Ureter (tissue), 1 donor: ENCODE data around the gene PLA2G6. TPM values are rescaled to one million over a fixed set of nuclear protein-coding genes. Genes with fewer than 3 reads are reported as not detected.
"Not testable (repeated sequence)": the region's sequence is repeated elsewhere in the genome, so short reads cannot be mapped to it uniquely, and the experiment has no call there.

Source experiments
- DNase-seq: peaks from one replicate; pipeline ENCODE4 v3.0.0-alpha.2; 2020; ENCODE audit warnings: low spot score
- total RNA-seq: library from RNA; stranded (reverse); gene quantifications from one replicate; pipeline ENCODE4 v1.2.4, GENCODE V29; 2023
- donor health status: DM: yes; HTN: yes; CAD: no.

The PLA2G6 gene
- total RNA-seq, 1 donor from 2014 or later, result 56.4 TPM

DNA sequence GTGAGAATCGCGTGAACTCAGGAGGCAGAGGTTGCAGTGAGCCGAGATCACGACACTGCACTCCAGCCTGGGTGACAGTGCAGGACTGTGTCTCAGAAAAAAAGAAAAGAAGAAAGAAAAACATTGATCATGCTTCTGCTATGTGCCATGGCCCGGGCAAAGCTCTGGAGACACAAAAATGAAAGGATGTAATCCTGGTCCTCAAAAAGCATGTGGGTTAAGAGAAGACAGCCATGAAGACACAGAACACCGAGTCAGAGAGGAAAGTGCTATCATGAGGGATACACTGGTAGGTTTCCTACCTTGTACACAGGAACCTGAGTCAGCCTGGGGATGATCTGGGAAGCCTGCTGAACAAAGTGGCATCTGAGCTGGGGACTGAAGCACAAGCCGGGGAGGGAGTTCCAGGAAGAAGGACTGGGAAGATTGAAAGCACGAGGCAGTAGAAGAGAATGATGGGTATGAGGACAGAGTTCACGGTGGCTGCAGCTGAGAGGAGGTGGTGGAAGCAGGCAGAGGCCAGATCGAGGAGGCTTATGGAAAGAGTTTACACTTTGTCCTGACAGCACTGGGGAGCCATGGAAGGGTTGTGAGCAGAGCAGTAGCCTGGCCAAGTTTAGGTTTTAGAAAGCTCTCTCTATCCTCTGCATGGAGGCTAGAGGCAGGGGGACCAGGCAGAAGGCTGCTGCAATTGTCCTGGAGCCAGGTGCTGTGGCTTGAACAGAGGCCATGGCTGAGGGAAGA, 10.3 kb upstream of the PLA2G6 start:
- no peak for DNase-seq

DNA sequence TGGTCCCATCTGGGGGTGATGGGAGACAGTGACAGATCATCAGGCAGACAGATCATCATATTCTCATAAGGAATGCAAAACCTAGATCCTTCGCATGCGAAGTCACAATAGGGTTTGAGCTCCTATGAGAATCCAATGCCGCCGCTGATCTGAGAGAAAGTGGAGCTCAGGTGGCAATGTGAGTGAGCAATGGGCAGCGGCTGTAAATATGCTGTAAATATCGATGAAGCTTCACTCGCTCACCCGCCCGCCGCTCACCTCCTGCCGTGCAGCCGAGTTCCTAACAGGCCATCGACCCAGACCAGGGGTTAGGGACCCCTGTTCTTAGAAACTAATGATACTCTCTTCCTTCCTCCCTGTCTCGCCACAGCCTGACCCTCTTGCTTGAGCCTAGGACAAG, 9.4 kb upstream of the PLA2G6 start:
- no peak for DNase-seq

DNA sequence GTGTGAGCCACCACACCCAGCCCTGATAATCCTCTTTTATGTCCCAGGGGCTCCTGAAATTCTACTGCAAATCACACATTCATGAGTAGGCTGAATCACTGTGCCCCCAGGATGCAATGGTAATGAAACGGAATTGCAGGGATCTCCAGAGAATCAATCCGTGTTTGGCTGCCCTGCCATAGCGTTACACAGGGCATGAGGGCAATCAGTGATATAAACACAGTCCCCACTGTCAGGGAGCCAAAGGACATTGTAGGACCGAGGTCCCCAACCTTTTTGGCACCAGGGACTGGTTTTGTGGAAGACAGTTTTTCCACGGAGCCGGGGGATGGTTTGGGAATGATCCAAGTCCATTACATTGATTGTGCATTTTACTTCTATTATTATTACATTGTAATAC, 9.0 kb upstream of the PLA2G6 start:
- no peak for DNase-seq

- DNase-seq, result no peak
These were observed 7.5 kb upstream of the PLA2G6 start for GRCh38 chr22:38189104-38189503.

- no peak for DNase-seq
These were observed 6.0 kb upstream of the PLA2G6 start for GRCh38 chr22:38187413-38188212.

DNA sequence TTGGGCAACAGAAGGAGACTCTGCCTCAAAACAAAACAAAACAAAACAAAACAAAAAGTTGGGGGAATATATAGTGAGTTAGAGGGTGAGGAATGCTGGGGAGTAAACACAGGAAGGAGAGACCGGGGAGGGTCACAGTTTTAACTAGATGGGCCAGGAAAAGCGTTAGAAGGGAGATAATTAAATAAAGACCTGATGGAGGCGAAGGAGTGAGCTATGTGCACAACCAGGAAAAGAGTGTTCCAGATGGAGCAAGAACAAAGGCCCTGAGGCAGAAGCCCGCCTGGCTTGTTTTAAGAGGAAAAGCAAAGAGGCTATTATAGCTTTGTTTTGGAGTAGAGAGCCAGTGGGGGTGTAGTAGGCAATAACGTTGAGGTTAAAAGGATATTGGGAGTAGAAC, 4.8 kb upstream of the PLA2G6 start:
- DNase-seq, result no peak

DNA sequence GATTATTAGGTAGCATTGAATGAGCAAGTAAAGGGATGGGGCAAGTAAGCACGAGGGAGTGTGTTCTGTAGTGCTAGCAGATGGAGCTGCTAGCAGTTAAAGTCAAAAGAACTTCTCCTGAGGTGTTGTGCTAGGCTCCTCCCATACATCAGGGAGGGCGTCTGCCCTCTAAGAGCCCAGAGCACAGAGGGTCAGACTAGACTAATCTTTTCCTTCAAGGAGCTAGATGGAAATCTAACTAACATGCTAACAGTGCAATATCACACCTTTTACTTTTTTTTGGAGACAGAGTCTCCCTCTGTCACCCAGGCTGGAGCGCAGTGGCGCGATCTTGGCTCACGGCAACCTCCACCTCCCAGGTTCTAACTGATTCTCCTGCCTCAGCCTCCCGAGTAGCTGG, 3.2 kb upstream of the PLA2G6 start:
- DNase-seq, result no peak

- peak; percentile 77 for DNase-seq
These were observed 683 bp downstream of the PLA2G6 start for GRCh38 chr22:38180841-38181452.

DNA sequence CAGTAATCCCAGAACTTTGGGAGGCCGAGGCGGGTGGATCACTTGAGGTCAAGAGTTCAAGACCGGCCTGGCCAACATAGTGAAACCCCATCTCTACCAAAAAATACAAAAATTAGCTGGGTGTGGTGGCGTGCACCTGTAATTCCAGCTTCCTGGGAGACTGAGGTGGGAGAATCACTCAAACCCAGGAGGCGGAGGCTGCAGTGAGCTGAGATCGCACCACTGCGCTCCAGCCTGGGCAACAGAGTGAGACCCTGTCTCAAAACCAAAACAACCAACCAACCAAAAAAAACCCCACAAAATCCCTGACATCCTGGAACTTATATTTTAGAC, 3.1 kb downstream of the PLA2G6 start:
- not testable (repeated sequence) for DNase-seq

GRCh38 chr22:38177926-38178604, 3.6 kb downstream of the PLA2G6 start:
- DNase-seq, result no peak

- DNase-seq, result not testable (repeated sequence)
These were observed 4.1 kb downstream of the PLA2G6 start for GRCh38 chr22:38177571-38177925.

GRCh38 chr22:38177044-38177443, 4.6 kb downstream of the PLA2G6 start:
- DNase-seq, result no peak

DNA sequence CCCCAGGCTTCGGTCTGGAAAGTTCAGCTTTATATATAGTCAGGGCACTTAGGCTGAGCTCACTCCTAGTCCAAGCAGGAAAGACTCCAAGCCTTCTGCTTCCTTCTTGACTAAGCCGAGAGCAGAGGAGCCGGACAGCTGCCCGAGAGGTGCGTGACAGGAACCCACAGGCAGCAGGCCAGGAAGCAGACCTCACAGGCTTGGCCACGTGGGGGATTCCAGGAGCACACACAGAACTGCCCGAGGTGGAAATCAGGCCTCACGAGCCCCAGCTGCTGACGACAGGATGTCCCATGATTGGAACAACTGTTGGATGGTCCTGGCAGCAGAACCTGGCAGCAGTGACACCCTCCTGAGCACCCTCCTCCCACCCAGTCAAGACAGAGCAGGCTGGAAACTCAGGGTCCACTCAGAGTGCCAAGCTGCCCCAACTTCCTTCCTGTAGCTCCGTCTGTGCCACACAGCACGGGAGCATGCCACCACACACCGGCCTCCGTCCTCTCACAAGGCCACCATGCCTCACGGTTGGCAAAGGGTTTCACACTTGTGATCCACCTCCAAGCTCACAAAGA, 5.4 kb downstream of the PLA2G6 start:
- DNase-seq, result peak; percentile 83

DNA sequence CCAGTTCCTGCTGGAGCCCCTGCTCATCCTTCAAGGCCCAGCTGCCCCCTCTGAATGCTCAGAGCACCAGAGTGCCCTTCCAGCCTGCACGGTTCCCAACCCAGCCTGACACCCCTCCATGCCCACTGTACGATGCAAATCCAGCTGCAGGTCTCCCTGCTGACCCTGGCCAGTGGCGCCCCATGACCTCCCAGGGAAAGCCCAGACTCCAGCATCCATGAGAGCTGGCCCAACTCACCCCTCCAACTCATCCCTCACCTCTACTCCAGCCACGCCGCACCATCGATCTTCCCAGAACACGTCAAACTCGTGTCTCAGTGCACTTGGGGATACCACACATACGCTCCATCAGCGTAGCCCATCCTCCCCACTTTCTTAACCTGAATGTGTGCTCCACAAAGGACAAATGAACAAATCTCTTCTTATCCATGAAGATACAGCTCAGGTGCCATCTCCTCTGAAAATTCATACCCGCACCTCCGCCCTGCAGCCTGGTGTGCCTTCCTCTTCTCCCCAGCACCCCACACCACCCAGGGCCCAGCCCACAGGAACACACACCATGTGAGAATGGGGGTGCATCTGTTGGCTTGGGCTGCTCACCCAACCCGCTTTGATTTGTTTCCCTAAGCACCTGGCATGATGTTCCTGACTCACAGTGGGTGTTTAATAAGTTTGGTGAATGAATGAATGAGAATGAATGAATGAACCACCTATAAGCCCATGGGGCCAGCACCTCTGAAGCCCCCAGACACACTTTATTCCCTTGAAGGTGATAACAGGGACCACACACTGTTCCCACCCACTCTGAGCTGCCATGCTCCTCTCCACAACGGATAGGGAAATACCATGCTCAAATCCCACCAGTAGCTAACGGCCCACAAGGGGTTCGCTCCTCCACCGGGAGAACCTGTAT, 6.2 kb downstream of the PLA2G6 start:
- DNase-seq, result no peak

DNA sequence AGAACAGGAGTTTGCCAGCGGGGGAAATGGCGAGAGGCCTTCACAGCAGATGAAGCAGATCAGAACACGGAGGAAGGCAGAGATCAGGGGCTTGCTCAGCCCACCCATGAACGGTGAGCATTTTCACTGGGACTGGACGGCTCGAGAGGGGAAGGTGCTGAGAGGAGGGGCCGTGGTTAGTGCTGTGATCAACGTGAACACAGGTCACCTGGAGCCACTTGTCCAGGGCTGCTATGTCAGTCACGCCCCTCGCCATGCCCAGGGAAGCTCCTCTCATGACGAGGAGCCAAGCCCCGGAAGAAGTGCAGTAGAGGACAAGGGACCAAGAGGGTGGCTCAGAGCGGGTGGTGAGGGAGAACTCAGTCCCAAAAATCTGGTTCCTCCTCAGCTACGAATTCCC, 7.0 kb downstream of the PLA2G6 start:
- DNase-seq, result no peak

DNA sequence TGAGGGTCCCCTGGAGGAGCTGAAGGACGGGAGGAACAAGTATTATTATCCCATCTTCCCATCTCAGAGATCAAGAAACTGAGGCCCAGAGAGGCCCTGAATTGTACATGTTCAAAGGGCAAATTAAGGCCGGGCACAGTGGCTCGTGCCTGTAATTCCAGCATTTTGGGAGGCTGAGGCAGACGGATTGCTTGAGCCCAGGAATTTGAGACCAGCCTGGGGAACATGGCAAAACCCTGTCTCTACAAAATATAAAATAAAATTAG, 8.1 kb downstream of the PLA2G6 start:
- DNase-seq, result no peak

DNA sequence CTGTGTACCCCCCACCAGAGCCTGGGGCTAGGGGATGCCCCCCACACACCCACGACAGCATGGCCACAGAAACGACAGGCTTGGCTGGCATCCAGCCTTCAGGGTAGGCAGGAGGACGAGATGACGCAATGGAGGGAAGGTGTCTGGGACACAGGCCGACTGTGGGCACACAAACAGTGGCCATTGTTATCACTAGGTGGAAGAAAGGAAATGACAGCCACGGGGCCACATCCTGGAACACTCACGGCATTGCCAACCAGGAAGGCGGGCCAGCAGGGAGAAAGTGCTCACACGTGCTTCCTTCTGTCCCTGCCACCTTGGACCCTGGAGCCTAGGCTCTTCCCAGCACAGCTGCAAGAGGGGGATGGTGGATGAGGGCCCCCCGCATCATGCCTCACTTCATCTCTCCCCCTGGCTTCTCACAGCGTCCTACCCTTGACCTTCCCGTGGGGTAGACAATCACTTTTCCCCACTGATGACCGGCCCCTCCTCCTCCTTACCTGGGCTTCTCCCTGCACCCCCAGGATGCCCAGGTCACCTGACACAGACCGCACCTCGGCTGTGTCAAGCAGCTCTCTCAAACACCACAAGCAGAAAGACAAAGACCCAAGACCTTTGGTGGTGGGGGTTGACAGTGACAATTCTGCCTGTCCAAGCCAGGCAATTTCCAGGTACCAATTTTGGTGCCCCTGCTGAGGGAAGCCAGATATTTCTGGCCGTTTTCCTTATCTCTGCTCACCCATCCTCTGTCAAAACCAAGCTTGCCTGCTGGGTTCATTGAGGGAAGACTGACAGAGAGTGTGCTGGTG, 8.6 kb downstream of the PLA2G6 start:
- peak; percentile 69 for DNase-seq

GRCh38 chr22:38171927-38172831, 9.5 kb downstream of the PLA2G6 start:
- DNase-seq, result no peak

DNA sequence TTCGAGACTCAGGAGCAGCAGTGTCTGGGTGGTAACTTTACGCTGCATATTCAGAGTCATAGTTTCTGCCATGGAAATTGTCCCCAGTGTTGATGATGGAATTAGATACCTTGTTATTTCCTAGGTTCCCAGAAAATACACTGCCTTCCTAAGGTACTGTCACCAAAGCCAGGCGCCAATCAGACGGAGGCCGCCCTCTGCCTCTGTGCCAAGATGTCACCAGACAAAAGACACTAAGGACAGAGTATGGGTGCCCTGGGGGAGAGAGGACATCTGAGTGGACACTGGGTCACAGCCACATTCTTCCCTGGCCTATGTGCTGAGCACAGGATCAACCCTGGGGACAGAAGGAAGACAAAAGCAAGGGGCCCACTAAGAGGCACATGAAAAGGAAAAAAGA, 11.2 kb downstream of the PLA2G6 start:
- no peak for DNase-seq
